HG03196 (cell line): ENCODE data around the gene RTP3.
"Not testable (repeated sequence)": the region's sequence is repeated elsewhere in the genome, so short reads cannot be mapped to it uniquely, and the experiment has no call there.

Experiments used
- ATAC-seq: cut with Tn5 transposase; IDR thresholded peaks from one replicate; pipeline ENCODE4 v1.9.1; 2021; ENCODE audit not compliant: unreplicated experiment

The RTP3 gene

GRCh38 chr3:46544771-46545503, 47.2 kb downstream of the RTP3 start:
- ATAC-seq: no peak

GRCh38 chr3:46545818-46546630, 48.2 kb downstream of the RTP3 start:
- no peak for ATAC-seq

- ATAC-seq: no peak
Measured at GRCh38 chr3:46546896-46547440, 49.2 kb downstream of the RTP3 start.

GRCh38 chr3:46548611-46549010, 50.8 kb downstream of the RTP3 start:
- not testable (repeated sequence) for ATAC-seq

- ATAC-seq: no peak
Measured at GRCh38 chr3:46549408-46549904, 51.7 kb downstream of the RTP3 start.

- ATAC-seq: no peak
Measured at GRCh38 chr3:46549989-46550388, 52.2 kb downstream of the RTP3 start.
